HG03439 (cell line): ENCODE measurements around the gene UNC93B1.
A peak's percentile ranks its signal among the peaks of the same experiment; 100 is the strongest.

Source experiments
- ATAC-seq: cut with Tn5 transposase; IDR thresholded peaks from one replicate; pipeline ENCODE4 v1.9.1; 2021; ENCODE audit warnings: mild to moderate bottlenecking, moderate library complexity; ENCODE audit not compliant: unreplicated experiment

UNC93B1 gene

DNA sequence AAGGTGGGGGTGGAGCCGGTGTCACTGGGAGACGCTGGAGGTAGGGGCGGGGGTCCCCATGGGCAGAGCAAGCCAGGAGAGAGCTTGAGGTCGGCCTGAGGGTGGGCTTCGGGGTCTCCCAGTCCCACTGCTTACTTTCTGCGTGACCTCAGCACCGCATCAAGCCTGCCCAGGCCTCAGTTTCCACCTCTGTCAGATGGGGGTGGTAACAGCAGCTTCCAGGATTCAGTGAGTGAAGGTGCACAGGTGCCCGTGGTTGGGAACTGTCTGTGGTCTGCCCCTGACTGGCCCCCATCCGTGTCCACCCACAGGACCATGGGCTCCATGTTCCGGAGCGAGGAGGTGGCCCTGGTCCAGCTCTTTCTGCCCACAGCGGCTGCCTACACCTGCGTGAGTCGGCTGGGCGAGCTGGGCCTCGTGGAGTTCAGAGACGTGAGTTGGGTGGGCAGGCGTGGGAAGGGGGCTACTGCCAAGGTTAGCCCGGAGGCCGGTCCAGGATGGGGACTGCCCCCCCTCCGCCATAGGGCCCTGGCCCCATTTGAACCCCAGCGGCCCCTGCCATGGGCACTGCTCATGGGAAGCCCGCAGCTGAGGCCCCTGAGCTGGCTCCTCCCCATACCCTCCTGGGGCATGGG, 37.2 kb upstream of the UNC93B1 start:
- ATAC-seq = no peak

- no peak for ATAC-seq
These were observed 36.4 kb upstream of the UNC93B1 start for GRCh38 chr11:68040101-68040956.

DNA sequence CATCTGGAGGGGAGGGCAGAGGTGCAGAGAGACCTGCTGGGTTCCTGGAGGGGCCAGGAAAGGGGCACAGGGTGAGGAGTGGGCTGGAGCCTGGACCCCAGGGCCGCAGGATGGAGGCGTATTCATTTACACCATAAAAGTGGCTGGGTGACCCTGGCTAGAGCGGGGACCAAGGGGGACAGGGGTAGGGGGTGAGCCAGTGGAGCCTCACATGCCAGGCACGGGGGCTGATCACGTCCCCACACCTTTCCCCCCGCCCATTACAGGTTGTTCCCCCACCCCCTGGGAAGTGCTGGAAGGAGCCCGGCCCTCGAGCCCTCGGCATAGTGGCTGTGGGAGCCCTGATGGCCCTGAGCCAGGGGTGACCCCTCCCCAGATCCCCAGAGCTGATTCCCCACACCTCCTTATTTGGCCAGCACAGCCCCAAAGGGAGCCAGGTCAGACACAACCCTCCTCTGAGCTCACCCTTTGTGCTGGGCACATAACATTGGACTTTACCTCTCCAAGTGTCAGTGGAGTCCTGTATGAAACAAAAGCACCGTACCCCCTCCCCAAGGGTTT, 35.7 kb upstream of the UNC93B1 start:
- no peak for ATAC-seq

GRCh38 chr11:68038718-68039525, 35.0 kb upstream of the UNC93B1 start, which contains the start of gene TCIRG1:
TSS of gene TCIRG1 (plus strand) at chr11:68039025. CDS start at chr11:68041272, 2,247 bp downstream.
- ATAC-seq = peak; percentile 39

DNA sequence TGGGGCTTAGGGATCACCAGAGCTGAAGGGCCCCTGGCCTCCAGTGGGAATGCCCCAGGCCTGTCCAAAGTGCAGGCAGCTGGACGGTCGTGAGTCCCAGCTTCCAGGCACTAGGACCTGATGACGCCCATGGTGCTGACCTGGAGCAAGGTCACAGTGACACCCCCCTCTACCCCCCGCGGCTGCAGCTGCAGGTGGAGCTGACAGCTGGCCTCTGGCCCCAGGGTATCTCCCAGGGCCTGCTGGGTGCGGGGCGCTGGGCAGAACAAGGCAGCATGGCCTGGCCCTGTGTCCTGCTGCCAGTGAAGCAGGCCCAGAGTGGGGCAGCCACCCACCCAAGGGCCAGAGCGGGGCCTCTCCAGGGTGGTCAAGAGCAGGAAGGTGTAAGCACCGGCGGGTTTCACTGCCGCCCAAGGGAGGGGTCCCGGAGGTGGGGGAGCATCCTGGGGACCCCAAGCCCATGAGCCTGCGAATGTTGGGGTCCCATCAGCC, 34.4 kb upstream of the UNC93B1 start:
- no peak for ATAC-seq

DNA sequence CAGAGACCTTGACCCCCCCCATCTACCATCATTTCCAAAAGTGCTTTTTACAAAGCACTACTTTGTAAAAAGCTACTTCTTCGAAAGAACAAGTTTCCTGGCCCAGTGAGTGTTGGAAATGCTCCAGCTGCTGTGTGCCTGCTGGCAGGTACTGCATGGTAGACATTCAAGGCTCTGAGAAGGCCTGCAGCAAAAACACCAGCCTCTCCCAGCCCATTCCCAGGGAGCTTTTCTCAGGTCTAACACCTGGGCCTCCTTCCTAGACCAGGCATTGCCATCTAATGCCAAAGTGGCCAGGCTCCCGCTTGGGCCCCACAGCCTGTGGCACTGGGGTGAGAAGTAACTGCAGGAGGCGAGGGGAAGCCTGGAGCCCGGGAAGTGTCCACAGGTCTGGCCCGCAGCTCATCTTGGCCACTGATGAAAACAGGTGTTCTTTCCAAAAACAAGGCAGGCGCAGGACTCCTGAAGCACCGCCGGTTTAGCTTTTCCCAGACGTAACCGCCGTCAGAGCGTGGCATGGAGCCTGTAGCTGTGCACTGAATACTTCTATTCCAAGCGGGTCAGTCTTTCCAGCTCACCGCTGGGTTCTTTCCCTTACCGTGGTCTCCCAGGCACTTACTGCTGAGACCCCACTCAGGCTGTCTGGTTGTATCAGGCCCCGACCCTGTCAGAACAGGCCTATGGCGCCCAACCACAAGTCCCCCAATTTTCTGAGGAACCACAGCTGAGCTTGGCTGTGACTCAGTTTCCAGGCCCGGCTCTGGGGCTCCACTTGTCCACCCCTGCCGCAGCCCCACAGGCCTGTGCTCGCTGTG, 33.7 kb upstream of the UNC93B1 start:
- no peak for ATAC-seq

DNA sequence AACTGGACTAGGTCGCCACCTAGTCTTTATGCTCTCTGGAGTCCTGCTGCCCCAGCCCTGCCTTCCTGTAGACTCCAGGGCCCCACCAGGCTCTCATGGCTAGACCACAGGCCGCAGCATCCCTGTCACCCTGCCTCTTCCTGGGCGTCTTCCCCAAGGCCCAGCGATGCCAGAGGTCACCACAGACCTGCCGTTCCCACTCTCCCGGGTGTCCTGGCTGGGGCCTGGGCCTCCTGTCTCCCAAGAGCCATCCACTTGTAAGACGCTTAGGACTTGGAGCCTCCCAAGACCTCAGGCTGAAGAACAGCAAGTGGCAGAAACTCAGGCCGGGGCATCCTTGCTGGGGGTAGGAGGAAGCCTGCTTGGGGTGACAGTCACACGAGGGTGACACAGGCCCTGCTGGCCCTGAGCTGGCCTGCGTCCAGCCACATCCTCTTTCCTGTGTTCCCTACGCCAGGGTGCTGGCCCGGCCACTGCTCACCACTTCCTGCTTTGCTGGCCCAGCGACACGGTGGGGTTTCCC, 32.9 kb upstream of the UNC93B1 start:
- ATAC-seq = no peak

DNA sequence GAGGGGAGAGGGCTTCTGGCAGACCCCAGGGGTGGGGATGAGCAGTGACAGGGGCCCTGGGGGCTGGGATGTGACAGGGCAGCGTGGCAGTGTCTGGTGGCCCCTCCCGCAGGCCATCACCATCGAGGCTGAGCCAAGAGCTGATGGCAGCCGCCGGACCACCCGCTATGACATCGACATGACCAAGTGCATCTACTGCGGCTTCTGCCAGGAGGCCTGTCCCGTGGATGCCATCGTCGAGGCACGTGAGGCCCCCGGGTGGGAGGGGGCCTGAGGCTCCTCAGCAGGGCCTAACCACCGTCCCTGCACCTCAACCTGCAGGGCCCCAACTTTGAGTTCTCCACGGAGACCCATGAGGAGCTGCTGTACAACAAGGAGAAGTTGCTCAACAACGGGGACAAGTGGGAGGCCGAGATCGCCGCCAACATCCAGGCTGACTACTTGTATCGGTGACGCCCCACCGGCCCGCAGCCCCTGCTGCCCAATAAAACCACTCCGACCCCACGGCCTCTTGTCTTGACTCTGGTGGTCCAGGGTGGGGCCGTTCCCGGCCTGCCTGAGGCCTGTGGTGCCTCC, 32.3 kb upstream of the UNC93B1 start:
- ATAC-seq = no peak

- ATAC-seq = no peak
These were observed 31.5 kb upstream of the UNC93B1 start for GRCh38 chr11:68035266-68035876.

GRCh38 chr11:68033708-68034045, 29.8 kb upstream of the UNC93B1 start:
- no peak for ATAC-seq

DNA sequence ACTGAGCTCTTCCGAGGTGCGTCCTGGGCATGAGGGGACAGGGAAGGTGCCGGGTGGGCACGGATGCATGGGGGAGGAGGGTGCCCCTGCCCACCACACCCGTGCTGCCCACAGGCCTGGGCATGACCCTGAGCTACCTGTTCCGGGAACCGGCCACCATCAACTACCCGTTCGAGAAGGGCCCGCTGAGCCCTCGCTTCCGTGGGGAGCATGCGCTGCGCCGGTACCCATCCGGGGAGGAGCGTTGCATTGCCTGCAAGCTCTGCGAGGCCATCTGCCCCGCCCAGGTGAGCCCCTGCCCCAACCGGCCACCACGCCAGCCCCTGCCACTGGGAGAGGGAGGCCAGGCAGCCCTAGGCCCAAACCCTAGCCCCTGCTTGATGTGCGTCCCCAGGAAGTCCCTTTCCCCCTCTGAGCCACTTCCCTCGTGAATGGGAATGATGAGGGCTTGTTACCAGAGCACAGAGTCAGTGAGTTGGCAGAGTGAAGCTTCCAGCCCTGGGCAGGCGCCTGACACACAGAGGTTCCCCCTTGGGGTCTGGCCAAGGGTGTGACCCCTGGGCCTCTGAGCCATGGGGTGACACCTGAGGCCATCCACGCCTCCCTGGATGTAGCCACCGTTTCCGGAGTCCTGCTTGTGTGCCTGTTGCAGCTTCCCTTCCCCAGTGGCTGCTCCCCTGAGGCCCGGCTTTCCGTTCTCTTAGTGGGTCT, 29.3 kb upstream of the UNC93B1 start:
- no peak for ATAC-seq

- no peak for ATAC-seq
These were observed 28.1 kb upstream of the UNC93B1 start for GRCh38 chr11:68032003-68032402.

DNA sequence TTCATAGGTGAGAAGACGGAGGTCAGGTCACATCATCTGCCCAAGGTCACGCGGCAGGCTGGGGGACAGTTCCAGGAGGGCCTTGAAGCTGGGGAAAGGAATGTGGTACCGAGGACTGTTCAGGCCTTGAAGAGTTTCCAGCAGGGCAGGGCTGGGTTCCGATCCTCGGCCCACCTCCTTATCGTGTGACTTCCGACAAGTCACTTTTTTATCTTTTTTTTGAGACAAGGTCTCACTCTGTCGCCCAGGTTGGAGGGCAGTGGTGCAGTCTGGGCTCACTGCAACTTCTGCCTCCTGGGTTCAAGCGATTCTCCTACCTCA, 27.2 kb upstream of the UNC93B1 start:
- no peak for ATAC-seq

DNA sequence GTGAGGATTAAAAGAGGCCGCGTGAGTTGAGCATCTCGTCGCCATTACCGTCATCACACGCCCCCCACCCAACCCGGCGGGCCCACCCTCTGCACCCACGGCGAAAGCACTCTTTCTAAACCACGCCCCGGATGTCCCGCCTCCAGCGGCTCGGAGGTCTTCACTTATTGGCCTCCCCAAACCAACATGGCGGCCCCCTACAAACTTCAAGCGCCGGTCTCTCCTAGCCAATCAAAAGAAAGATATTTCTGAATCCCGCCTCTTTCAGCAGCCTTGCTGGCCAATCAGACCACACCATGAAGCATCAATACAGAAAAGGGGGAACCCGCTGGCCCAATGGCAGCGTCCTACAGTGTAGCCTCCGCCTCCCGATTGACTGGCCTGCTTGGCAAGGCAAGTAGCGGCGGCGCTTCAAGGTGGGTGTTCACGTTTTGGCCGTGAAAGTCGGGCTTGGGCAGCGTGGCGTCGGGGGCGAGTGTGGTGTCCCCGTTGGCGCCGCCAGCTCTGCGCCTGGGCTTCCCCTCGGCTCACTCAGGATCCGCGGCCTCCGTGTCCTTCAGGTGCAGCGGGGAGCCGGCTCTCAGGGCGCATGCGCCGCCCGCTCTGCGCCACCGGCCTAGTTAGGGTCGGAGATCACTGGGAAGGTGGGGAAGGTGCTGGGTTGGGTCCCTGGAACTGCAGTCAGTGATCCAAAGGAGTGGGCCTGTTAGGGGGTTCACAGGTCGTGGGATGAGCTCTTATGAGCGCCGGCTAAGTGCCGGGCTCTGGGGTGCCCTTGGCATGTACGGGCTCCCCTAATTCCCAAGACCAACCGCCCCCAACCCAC, 26.6 kb upstream of the UNC93B1 start, which contains the start of gene NDUFS8:
TSS of gene NDUFS8 (plus strand) at position 364 of the 826 bp plus-strand sequence. CDS start 1,471 bp downstream, outside the sequence.
- peak; percentile 86 for ATAC-seq

DNA sequence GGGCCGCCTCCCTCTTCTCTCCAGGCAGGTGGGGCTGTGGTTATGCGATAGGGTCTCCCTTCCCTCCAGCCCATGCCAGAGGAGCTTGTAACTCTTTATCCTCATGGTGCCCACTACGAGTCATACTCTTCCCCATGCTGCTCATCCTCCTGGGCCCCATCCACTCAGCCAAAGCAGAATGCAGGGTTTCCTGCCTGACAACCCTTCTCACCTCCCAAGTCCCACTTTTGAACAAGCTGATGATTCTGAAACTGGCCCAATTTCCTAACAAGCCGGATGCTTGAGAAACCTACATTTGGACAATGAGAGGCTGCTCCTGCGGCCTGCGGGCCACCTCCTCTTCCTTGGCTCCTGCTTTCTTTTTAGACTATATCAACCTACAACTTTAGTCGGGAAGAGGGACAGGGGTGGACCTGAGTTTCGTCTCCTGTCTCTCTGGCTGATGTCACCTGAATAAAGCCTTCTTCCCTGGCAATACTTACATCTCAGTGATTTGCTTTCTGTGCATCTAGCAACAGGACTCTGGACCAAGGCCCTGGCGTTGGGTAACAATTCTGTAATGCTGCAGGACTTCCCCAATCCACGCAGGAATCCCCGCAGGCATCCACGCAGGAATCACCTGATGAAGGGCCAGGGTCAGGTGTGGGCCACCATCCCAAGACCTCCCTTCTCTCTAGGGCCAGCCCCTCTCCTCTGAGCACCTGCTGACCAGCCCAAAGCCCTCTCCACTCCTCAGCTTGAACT, 25.1 kb upstream of the UNC93B1 start:
- ATAC-seq = no peak

DNA sequence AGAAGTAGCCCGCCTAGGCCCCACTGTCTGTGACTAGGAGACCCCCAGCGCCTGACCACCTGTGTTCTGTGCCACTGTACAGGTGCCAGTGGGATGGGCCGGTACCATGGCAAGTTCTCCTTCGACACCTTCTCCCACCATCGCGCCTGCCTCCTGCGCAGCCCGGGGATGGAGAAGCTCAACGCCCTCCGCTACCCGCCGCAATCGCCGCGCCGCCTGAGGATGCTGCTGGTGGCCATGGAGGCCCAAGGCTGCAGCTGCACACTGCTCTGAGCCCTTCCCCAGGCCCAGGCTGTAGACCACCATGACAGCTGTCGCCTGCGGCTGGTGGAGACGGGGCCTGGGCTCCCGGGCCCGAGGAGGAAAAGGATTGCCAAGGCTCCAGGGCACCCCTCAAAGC, 23.8 kb upstream of the UNC93B1 start:
- no peak for ATAC-seq
